Effector CD8-positive, alpha-beta T cell (primary cell): ENCODE measurements around the gene PTPRN2.
"Not testable (repeated sequence)": the region's sequence is repeated elsewhere in the genome, so short reads cannot be mapped to it uniquely, and the experiment has no call there.

Experiments
- DNase-seq: peaks from one replicate; lab custom pipeline; 2025; lab: John Stamatoyannopoulos, UW

PTPRN2 gene

DNA sequence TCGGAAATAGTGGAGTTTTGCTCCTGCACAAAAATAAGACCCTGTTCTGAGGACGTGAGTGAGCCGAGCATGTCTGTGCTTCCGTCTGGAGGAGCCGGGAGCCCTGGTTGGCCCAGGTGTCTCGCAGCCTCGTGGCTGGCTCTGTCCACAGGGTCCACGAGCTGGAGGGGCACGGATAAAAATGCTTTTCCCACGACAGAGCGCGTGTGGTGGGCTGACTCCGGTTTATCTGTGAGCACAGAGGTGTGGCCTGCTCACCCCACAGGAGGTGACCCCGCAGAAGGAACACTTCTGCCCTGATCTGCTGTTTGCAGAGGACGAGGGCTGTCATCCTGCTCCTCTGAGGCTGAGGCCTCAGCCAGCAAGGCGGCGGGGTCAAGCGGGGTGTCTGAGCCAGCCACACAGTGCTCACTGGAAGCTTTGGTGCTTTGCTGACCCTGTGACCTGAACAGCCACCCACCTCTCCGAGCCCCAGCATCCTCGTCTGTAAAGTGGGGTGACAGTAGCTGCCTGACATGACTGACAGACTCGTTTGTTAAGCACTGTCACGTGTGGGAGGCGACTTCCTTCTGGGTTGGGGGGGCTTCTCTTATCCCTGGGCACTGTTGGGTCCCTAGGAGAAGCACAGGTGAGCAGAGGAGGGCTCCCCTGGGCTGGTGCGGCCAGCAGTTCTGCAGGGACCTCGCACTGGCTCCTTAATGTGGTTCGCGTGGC lies 1088.3 kb downstream of the PTPRN2 start:
- no peak for DNase-seq

DNA sequence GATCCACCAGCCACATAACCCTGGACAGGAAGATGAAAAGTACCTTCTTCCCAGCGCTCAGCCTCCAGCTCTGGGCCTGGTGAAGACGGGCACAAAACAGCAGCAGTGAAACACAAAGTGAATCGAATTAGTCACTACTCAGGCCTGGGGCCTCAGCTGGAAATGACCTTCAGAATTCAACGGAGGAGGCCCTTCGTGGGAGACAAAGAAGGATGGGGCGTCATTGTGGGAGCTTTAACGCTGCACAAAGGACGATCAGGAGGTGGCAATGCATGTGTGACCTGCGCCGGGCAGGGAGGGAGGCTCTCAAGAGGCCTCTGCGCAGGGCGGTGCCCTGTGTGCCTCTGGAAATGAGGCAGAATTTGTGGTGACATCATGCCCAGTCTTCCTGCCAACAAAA lies 1089.0 kb downstream of the PTPRN2 start:
- DNase-seq, result no peak

DNA sequence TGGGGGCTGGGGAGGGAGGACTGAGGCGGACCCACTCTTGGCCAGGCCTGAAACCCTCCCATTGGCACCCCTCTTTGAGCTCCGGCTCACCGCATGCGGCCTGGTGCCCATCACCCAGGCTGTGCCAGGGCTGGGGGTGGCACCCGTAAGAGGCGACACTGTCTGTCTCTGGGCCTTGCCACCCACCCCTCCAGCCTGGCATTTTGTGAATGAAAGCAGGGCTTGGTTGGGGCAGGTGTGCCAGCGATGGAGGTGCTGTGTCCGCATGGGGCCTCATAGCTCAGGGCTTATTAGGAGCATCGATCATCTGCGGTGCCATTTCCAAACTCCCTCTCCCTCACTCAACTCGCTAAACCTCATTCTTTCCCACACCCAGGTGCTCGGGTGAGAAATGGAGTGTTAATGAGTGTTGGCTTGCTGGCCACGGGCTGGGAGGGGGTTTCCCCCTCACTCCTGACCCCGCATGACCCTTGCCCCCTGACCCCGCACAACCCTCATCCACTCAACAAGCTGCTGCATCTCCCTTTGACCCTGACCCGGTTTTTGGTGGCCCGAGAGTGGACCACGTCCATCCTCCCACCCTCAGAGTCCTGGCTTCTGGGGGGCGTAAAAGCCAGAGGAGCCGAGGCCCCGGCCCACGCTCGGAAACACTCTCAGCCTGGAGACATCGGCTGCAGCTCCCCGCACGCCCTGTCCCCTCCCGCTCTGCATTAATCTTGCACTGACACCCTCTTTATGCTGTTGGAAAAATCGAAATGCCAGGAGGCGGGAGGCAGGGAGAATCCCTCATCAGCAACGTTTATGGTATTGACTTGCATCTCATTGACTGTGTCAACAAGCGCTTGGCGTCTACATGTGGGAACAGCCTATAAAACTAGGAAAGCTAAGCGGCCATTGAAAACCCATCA lies 1089.6 kb downstream of the PTPRN2 start:
- DNase-seq, result no peak

DNA sequence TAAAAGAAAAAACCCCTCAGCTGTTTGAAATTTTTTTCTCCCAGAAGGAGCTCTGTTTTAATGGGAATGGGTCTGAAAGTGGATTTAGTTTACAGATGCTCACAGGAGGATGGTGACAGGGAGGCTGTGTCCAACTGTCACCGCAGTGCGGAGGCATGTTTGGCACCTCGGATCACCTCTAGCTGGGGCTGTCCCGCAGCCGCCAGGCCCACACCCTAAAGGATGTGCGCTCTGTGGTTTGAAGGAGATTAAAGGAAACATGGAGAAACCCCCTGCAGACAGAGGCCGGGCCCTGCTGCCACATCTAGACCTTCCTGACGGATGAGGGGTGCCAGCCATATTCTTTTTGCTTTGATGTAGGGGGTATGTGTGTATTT lies 1090.3 kb downstream of the PTPRN2 start:
- no peak for DNase-seq

DNA sequence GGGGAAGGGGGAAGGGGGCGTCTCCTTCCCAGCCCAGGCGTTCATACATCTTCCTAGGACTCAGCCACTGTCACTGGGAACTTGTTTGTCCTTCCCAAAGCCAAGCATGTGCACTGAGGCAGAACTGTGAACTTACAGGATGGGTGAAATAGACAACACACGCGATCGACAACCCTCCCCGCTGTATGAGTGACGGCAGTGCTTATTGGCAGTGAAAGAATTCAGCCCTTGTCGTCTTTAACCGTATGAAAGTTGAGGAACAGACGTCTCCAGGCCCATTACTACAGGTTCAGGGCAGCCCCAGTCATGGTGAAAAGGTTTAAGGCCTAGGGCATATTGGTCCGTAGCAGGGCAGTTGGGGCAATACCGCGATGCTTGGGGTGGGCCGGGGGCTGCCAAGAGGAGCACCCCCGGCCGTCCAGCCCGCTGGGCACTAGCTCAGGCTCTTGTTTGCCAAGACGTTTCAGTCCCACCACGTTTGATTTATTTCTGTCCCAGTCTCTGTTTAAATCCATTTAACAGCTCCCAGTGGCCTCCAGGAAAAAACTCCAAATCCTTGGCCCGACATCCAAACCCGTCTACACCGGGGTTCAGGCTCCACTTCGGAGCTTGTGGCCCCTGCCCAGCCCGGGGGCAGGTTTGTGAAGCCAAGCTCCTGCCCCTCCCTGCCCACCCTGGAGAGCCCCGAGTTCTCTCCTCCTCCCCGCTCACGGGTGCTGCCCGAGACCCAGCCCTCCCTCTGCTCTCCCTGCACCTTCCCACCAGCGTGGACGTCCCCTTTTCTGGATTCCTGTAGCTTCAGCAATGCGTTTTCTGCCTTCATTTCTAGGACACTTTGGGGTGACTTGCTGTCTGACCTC lies 1091.0 kb downstream of the PTPRN2 start:
- DNase-seq, result no peak

DNA sequence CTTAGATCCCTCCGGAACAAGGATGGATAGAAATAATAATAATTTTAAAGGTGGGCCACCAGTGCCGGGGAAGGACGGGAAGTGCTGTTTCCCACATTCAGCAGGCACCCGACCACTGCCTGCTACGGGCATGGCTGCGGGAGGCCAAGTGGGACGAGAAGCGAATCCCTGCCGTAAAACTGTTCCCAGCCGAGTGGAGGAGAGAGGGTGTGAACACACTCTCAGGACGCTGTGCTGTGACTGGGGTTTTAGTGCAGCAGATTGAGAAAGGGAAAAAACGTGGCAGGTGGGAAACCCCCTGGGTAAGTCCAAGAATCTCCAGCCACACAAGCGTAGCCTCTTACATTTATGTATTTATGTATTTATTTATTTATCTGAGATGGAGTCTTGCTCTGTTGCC lies 1092.0 kb downstream of the PTPRN2 start:
- DNase-seq, result no peak

DNA sequence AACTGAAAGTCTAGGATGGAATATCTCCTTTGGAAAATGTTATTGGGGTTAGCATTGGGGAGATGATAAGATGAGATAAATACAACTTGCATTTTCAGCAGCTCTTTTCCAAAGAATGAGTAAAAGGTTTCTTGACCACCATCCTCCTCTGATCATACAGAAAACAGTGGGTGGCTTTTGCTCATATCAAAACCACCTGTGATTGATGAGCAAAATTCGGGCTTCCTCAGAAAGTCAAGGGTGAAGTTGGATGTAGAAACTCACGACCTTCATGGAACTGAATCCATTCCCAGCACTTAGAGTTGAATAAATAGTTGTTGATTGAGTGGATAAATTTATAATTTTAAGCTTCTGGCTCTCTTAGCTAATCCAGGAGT lies 1092.5 kb downstream of the PTPRN2 start:
- no peak for DNase-seq

DNA sequence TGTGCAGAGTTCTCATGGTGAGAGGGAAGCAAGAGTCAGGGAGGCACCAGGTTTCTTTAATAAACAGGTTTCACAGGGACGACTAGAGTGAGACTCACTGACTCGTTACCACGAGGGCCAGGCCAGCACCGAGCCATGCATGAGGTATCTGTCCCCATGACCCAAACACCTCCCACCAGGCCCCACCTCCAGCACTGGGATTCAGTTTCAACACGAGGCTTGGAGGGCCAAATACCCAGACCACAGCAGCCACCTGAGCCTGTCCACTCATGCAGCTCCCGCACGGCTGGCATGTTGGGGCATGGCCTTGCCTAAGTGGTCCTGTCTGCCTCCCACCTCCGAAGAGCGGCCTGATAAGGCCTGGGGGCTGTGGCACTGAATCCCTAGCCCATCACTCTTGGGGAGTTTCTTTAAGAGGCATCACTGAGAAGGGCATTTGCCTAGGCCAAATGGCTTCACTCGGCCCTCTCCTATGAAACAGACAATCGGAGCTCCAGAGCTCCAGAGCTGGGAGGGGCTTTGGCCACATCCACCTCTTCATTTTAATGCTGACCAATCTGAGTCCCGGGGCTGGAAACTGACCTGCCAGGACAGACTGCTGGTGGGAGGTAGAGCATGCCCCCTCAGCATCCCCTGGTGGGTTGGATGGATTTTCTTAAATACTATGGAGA lies 1093.0 kb downstream of the PTPRN2 start:
- no peak for DNase-seq

DNA sequence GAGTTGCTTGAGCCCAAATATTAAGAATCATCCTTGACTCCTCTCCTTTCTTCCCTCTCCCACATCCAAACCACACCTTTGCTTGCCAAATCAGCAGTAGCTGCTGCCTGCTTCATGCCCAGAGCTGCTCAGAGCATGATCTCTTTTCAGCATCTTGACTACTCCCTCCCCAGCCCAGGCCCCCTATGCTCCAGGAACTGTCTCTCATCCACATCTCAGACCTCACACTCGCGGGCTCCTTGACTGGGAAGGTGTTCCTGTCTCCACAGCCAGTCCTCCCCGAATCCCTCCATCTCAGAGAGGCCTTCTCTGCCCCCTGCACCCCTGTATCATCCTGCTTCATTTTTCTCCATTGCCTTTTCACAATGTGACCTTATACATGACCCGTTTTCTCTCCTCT lies 1093.8 kb downstream of the PTPRN2 start:
- DNase-seq, result no peak

DNA sequence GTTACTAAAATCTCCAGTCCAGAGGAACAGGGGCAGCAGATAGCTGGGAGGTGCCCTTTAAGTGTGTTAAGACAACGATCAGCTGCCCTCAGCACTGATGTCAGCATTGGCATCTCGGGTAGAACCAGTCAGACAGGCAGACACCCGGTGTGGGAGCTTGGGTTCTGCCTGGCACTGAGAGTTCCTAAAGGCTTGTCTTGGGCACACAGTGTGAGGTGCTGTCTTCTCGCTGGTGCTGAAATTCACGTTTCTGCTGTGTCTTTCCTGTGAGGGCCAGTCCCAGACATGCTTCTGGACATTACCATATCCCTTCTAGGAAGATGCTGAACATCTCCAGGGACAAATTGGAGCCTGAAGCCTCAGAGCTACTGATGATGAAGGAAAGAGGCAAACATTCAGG lies 1094.6 kb downstream of the PTPRN2 start:
- DNase-seq, result no peak

DNA sequence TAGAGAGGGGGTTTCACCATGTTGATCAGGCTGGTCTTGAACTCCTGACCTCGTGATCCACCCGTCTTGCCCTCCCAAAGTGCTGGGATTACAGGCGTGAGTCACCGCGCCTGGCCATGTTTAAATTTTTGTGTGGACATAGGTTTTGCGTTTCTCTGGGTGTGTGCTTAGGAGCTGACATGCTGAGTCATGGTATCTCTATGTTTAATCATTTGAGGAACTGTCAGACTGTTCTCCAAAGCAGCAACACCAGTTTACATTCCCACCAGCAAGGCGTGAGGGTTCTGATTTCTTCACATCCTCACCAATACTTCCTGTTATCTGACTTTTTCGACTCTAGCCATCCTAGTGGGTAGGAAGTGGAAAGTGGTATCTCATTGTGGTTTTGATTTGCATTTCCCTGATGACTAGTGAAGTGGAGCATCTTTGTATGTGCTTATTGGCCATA lies 1097.1 kb downstream of the PTPRN2 start:
- DNase-seq, result no peak

DNA sequence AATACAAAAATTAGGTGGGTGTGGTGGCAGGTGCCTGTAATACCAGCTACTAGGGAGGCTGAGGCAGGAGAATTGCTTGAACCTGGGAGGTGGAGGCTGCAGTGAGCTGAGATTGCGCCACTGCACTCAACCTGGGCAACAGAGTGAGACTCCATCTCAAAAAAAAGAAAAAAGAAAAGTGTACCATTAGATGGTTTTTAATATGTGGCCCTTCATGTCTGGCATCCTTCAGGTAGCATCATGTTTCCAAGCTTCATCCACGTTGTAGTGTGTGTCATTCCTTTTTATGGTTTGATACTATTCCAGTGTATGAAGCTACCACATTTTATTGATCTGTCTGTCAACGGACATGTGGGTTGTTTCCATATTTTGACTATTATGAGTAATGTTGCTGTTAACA lies 1097.8 kb downstream of the PTPRN2 start:
- not testable (repeated sequence) for DNase-seq
